Measurements from ENCODE around the gene TLK1.
"Not testable (repeated sequence)": the region's sequence is repeated elsewhere in the genome, so short reads cannot be mapped to it uniquely, and the experiment has no call there.

TLK1 gene

GRCh38 chr2:171080607-171081006 lies 80.1 kb downstream of the TLK1 start:
- DNase-seq: no peak

- not testable (repeated sequence) for DNase-seq
Observed at GRCh38 chr2:171076422-171076821, 84.3 kb downstream of the TLK1 start.

- no peak for DNase-seq
Observed at GRCh38 chr2:171072164-171072563, 88.5 kb downstream of the TLK1 start.

DNA sequence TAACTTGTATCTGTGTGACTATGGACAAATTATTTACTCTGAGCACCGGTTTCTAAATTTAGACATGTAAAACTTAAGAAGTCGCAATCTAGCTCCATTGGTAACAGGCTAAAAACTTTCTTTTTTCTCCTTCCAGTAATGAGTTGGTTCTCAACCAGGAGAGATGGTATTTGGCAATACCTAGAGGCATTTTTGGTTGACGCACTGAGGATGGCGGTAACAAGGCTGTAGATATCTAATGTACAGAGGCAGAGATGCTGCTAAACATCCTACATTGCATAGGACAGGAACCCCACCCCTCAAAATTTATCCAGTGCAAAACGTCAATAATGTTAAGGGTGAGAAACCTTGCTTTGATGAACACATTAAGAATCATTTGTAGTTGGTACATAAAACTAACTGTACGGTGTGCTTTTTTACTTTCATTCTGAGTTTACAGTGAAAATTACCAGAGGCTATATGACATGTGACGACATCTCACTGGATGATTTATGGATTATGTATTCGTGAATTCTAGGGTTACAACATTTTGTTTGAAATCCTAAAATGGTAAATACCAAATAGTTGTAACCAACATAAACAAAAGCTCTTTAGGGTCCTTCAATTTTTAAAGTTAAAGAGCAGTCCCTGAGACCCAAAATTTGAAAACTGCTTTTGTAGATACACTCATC lies 91.3 kb downstream of the TLK1 start:
- no peak for DNase-seq

GRCh38 chr2:171066110-171066509 lies 94.6 kb downstream of the TLK1 start:
- DNase-seq: no peak

DNA sequence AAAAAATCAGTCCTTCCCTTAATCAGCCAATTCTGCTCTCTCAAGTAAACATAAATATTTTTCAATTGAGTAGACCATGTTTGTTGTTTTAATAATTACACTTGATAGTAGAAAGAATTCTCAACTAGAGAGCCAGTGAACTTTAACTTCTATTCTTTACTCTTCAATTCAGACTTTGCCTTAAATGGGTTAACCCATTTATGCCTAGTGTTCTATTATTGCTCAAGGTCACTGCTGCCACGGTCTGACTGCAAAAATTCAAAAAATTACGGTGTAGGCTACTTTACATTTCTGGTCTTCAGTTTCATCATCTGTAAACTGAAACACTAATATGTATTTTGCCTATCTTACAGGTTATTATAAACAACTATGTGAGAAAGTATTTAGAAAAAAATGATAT lies 103.1 kb downstream of the TLK1 start:
- no peak for DNase-seq

- no peak for DNase-seq
Observed at GRCh38 chr2:171056307-171056706, 104.4 kb downstream of the TLK1 start.

DNA sequence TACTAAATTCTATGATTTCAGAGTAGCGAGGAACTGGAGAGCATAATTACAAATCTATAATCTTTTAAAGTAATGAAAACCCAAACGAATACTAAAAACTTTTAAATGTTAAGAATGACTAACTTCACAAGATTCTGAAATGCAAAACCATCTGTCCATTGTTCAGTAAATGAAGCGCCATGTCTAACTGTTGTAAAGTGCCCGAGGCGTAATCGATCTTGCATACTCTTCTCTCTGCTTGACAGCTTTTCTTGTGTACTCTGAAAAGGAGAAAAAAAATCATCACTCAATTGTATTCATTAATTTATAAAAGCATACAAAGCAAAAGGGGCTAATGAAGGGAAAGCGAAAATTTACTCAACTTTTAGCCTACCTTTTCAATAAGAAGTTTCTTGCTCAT lies 111.0 kb downstream of the TLK1 start:
- no peak for DNase-seq

GRCh38 chr2:171046048-171046560 lies 114.6 kb downstream of the TLK1 start:
- no peak for DNase-seq

DNA sequence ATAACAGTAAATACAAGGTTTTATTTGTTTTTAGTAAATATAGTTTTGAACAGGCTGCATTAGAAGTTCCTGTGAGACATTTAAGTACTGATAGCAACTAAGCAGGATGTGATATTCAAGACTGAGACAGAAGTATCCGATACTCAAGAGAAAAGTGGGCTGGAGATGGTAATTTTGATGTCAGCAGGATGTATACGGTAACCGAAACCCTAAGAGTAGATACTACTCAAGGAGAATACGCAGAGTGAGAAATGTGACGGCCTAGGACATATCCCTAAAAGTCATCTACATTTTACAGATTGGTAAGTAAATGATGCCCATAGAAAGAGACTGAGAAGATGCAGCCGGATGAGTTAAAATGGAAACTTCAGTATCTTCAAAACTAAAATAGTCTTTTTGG lies 116.3 kb downstream of the TLK1 start:
- DNase-seq: no peak

DNA sequence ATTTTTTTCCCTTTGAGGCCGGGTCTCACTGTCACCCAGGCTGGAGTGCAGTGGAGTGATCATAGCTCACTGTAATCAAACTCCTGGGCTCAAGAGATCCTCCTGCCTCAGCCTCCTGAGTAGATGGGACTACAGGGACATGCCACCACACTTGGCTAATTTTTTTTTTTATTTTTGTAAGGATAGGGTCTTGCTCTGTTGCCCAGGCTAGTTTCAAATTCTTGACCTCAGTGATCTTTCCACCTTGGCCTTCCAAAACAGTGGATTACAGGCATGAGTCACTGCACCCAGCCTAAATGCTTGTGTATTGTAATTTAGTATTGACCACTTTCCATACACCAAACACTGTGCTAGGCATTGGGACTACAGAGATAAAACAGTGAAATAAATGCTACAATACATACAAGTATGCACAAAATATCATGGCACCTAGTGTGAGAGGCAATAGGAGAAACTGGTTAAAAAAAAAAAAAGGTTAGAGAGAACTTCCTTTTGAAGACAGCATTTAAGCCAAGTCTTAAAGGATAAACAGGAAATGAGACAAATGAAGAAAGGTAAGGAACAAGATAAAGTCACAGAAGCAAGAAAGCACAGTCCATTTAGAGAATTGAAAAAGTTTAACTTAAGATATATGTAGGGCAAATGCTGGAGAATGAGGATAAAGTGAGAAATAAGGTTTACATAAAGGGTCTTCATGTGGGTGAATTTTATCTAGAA lies 118.3 kb downstream of the TLK1 start:
- DNase-seq: no peak

GRCh38 chr2:171036532-171036931 lies 124.2 kb downstream of the TLK1 start:
- no peak for DNase-seq

GRCh38 chr2:171034315-171034714 lies 126.4 kb downstream of the TLK1 start:
- no peak for DNase-seq

DNA sequence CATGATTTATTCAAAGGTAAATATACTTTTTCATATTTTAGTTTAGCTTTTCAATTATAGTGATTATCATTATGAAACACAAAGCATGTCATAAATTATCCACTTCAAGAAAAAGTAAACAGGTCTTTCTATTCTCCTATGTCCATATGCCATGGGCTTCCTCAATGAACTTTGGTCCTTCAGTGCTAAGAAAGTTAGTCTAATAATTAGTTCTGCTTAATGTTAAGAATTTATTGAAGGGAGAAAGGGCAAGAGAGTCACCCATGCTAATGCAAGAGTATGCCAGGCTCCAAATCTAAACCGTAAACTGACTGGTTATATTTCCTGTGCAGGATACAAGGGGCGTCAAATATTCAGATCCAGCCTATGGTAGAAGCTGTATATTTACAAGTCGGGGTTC lies 135.5 kb downstream of the TLK1 start:
- DNase-seq: no peak

- no peak for DNase-seq
Observed at GRCh38 chr2:171018522-171018921, 142.2 kb downstream of the TLK1 start.

- DNase-seq: no peak
Observed at GRCh38 chr2:171016125-171016524, 144.6 kb downstream of the TLK1 start.

DNA sequence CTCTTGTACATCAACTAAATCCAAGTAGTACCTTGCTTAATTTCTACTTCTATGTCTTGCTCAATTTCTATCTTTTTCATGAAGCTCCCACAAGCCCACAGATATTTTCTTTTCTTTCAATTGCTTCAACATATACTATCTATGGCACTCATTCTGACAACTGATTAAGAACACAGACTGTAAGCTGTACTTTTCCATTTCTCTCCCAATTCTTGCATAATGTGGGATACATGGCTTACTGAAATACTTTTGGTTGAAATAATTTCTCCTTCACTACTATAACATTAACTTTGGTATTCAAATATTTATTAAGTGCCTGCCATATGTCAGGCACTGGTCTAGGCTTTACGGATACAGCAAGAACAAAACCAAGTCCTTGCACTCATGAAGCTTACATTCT lies 146.8 kb downstream of the TLK1 start:
- DNase-seq: no peak

- no peak for DNase-seq
Observed at GRCh38 chr2:171009386-171009785, 151.3 kb downstream of the TLK1 start.

GRCh38 chr2:171008550-171009205 lies 152.0 kb downstream of the TLK1 start:
- no peak for DNase-seq

DNA sequence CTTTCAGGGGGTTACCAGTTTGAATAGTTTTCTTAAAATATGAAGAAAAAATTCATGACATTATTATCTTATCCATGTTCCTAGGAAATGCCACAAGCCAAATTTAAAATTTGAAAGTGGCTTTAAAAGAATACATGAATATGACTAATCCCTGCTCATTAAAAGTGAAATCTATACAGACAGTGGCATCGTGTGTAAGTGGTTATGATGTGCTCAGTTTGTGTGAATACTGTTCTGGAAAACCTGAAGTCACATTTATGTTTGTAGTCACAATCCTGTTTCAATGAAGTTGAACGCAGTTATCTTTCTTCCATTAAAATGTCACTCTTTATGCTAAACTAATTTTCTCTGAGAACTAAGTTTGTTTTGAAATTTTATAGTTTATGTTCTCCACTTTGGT lies 155.9 kb downstream of the TLK1 start:
- DNase-seq: no peak

GRCh38 chr2:171004363-171004762 lies 156.3 kb downstream of the TLK1 start:
- DNase-seq: peak; percentile 76

GRCh38 chr2:170999654-171000053 lies 161.0 kb downstream of the TLK1 start:
- no peak for DNase-seq

DNA sequence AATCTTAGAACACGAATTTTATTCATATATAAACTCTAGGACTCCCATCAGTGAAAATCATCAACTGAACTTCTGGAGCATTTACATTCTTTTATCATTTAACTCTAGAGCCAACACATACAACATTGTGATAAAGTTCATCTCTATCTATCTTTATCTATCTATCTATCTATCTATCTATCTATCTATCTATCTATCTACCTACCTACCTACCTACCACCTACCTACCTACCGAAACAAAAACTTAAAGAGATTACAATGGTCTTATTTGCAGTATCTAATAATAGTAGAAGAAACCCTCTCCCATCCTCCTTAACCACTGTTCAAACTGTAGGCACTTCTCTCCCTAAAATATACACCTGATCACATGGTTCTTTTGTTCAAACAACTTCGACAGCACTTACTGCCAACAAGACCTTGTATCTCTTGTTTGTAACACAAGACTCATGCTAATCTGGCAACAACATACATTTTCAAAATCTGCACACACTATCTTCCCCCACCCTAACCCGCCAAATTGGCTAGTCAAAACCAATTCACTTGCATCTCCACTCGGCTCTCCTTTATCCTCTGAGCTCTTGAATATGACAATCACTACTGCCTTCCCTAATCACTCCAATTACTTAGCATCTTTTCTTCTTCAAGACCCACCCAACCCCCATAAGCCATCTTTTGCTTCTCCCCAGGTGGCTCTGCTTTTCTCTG lies 162.6 kb downstream of the TLK1 start:
- DNase-seq: no peak

Data from NCI-H526 treated with DMSO at 0.1 percent for 48 hours (cell line).